Right lobe of liver (tissue), 6 donors: ENCODE data around the gene SNRPD3. TPM values are rescaled to one million over a fixed set of nuclear protein-coding genes. Genes with fewer than 3 reads are reported as not detected.
"Not testable (repeated sequence)": the region's sequence is repeated elsewhere in the genome, so short reads cannot be mapped to it uniquely, and the experiment has no call there.

Source experiments
- ATAC-seq, 4 donors: fragments of 200-7000 bp; cut with Tn5 transposase; one replicate each; pipeline ENCODE4 v1.9.1; 2020; ENCODE audit warnings: mild to moderate bottlenecking in 4 of 4, moderate library complexity in 4 of 4
- DNase-seq, 3 donors: peaks; one replicate each; pipeline ENCODE4 v3.0.0-alpha.2; 2020
- H3K27ac ChIP-seq, 3 donors: fragments of 200-600 bp; one replicate each; pipeline ENCODE4 v1.8.0; 2022
- H3K27me3 ChIP-seq, 2 donors: fragments of 200-600 bp; one replicate each; pipeline ENCODE4 v1.8.0; 2022
- H3K36me3 ChIP-seq, 4 donors: fragments of 200-600 bp; sonication (generic) in 1 of 4; one replicate each; pipeline versions ENCODE4 v1.5.1 to v1.8.0; 2017 to 2022; ENCODE audit warnings: control low read depth in 1 of 4
- H3K4me1 ChIP-seq, 4 donors: fragments of 200-600 bp; sonication (generic) in 1 of 4; one replicate each; pipeline versions ENCODE4 v1.5.1 to v1.8.0; 2017 to 2022; ENCODE audit warnings: control low read depth in 1 of 4
- H3K4me3 ChIP-seq, 3 donors: fragments of 200-600 bp; one replicate each; pipeline ENCODE4 v1.8.0; 2022
- H3K9me3 ChIP-seq, 4 donors: fragments of 200-600 bp; sonication (generic) in 1 of 4; one replicate each; pipeline versions ENCODE4 v1.5.1 to v1.8.0; 2017 to 2022; ENCODE audit warnings: control low read depth in 1 of 4
- CTCF ChIP-seq, 4 donors: fragments of 200-600 bp in 3 of 4; fragments of 450-650 bp in 1 of 4; IDR thresholded peaks; one replicate each; pipeline versions ENCODE4 v1.5.1 to v1.8.0; 2016 to 2022; ENCODE audit warnings: antibody characterized with exemption in 4 of 4, mild to moderate bottlenecking in 2 of 4
- POLR2A ChIP-seq: fragments of 450-650 bp; IDR thresholded peaks from one replicate; pipeline ENCODE4 v1.6.1; 2017; ENCODE audit warnings: antibody characterized with exemption, mild to moderate bottlenecking
- WGBS: methylation state at CpG from one replicate; pipeline ENCODE4 v1.1.6; 2018; ENCODE audit warnings: low coverage, low lambda C conversion rate; ENCODE audit not compliant: insufficient coverage; ENCODE audit errors: missing lambda C conversion rate; 5-methylcytosine and 5-hydroxymethylcytosine counted together
- intact Hi-C, 2 donors: fragments of 100-400 bp; cut with DNase I; formaldehyde crosslinking; loops; one replicate each; pipeline versions ENCODE4 v1.11.2 to v1.14.1; 2022
- total RNA-seq, 6 experiments: library from RNA; depleted of rRNA in 2 of 6; stranded (reverse); fragments of >200 nt in 2 of 6; fragmentation: NEBNext Ultra II Directional in 3 of 6; extraction: Animal tissue kit (Norgen Biotek cat#: 25700) in 3 of 6; gene quantifications; one replicate each; pipeline versions ENCODE4 v1.1.0 to v1.2.4, GENCODE V29; 2016 to 2023
- donor health status: DM: no; HTN: yes; CAD: no.
- donor health status: DM: no; HTN: no; CAD: no.
- donor health status: DM: no; HTN: no; CAD: no.
- donor health status: DM: no; HTN: yes; CAD: no.
- donor health status: DM: no; HTN: yes; CAD: no.

The SNRPD3 gene
- total RNA-seq, 6 experiments from 2014 or later, result 43.3 to 180 (median 53.4) TPM

- H3K36me3 ChIP-seq, result peaks cover 0 to 32% (median 15%) of the 10 kb centered on the region in 4 donors
- H3K27ac ChIP-seq, result peak overlapping the region in 2 of 3 donors; percentile 7 to 50
- H3K27me3 ChIP-seq, result no peaks in the 10 kb centered on the region
- DNase-seq, result peak; percentile 79 to 90 (median 81)
- intact Hi-C loops, result loop anchor here in 1 of 2 donors (10.0 kb wide), 1 partner anchor 201 kb away; no protein-coding TSS in a partner anchor
- H3K9me3 ChIP-seq, result no peaks in the 10 kb centered on the region
- peaks cover 0 to 56% (median 17%) of the 10 kb centered on the region in 4 donors for H3K4me1 ChIP-seq
- TF ChIP-seq POLR2A (no peak), CTCF (IDR thresholded peaks at IDR 0.05) (peak; percentile 85 to 92 (median 90))
- 4% methylated on average over 11 of the region's 12 CpGs for WGBS
- H3K4me3 ChIP-seq, result no peak overlapping the region
- ATAC-seq, result peak; percentile 88 to 91 (median 89)
Observed at GRCh38 chr22:24525416-24526037, 30.3 kb upstream of the SNRPD3 start.

GRCh38 chr22:24526191-24526590, 29.6 kb upstream of the SNRPD3 start:
- no peak overlapping the region for H3K4me3 ChIP-seq
- H3K27me3 ChIP-seq, result no peaks in the 10 kb centered on the region
- DNase-seq (no peak), ATAC-seq (no peak)
- peaks cover 0 to 32% (median 15%) of the 10 kb centered on the region in 4 donors for H3K36me3 ChIP-seq
- no CpG with 5 or more reads among the region's 2 CpGs for WGBS
- no peaks in the 10 kb centered on the region for H3K9me3 ChIP-seq
- peaks cover 0 to 53% (median 15%) of the 10 kb centered on the region in 4 donors for H3K4me1 ChIP-seq
- intact Hi-C loops, result loop anchor here in 1 of 2 donors (10.0 kb wide), 1 partner anchor 201 kb away; no protein-coding TSS in a partner anchor
- peak overlapping the region in 1 of 3 donors; percentile 1 for H3K27ac ChIP-seq
- TF ChIP-seq CTCF (IDR thresholded peaks at IDR 0.05), result no peak
- TF ChIP-seq POLR2A, result no peak

- Histone ChIP-seq H3K36me3 (peaks cover 0 to 36% (median 17%) of the 10 kb centered on the region in 4 donors), H3K4me3 (no peak overlapping the region), H3K27ac (peak overlapping the region in 1 of 3 donors; percentile 65), H3K9me3 (no peaks in the 10 kb centered on the region), H3K27me3 (no peaks in the 10 kb centered on the region), H3K4me1 (peaks cover 0 to 47% (median 8%) of the 10 kb centered on the region in 4 donors)
- intact Hi-C loops, result loop anchor here in 1 of 2 donors (10.0 kb wide), 1 partner anchor 205 kb away; no protein-coding TSS in a partner anchor
- 4% methylated on average over 2 of the region's 2 CpGs for WGBS
- DNase-seq (no peak), ATAC-seq (peak in 1 of 4 donors; percentile 39)
- TF ChIP-seq CTCF (IDR thresholded peaks at IDR 0.05) (no peak), POLR2A (no peak)
Observed at GRCh38 chr22:24529898-24530297, 25.9 kb upstream of the SNRPD3 start.

GRCh38 chr22:24530968-24531367, 24.8 kb upstream of the SNRPD3 start:
- DNase-seq, intact Hi-C loops, H3K9me3 ChIP-seq, ATAC-seq, H3K4me3 ChIP-seq, H3K27me3 ChIP-seq: not testable (repeated sequence)
- Histone ChIP-seq H3K27ac (peak overlapping the region in 1 of 3 donors; percentile 65), H3K4me1 (peaks cover 0 to 53% (median 8%) of the 10 kb centered on the region in 4 donors), H3K36me3 (peaks cover 0 to 33% (median 15%) of the 10 kb centered on the region in 4 donors)
- 64% methylated on average over 3 of the region's 3 CpGs for WGBS

GRCh38 chr22:24532075-24532474, 23.7 kb upstream of the SNRPD3 start:
- no peak for TF ChIP-seq CTCF (IDR thresholded peaks at IDR 0.05)
- no peak for TF ChIP-seq POLR2A
- H3K9me3 ChIP-seq, result no peaks in the 10 kb centered on the region
- peak; percentile 46 to 74 (median 62) for ATAC-seq

More at GRCh38 chr22:24532075-24532474, 23.7 kb upstream of the SNRPD3 start:
- peak overlapping the region in 1 of 3 donors; percentile 65 for H3K27ac ChIP-seq
- H3K4me3 ChIP-seq, result no peak overlapping the region
- H3K27me3 ChIP-seq, result no peaks in the 10 kb centered on the region
- 30% methylated on average over 1 of the region's 1 CpG for WGBS
- intact Hi-C loops, result no loop called here
- H3K36me3 ChIP-seq, result peaks cover 0 to 22% (median 9%) of the 10 kb centered on the region in 4 donors
- no peak for DNase-seq
- H3K4me1 ChIP-seq, result peaks cover 0 to 57% (median 13%) of the 10 kb centered on the region in 4 donors
